Measurements from ENCODE around the gene CDKN2AIP.

DNA sequence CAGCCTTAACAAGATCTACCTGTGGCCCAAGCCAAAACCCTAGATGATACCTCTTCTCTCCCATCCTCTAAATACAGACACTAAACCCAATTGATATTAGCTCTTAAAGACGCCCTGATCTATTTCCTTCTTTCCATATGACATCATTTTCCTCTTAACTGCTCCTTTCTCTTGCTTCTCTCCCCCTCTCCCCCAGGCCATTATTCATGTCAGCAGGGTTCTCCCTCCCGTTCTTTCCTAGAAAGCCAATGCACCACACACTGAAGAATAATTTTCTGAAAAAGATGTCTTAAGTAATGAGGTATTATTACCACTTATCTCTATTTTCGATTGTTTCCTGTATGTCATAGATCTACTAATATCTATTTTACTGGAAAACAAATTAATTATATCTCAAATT lies 50.7 kb downstream of the CDKN2AIP start:
- TF ChIP-seq POLR2A (IDR thresholded peaks at IDR 0.05) = no peak
- TF ChIP-seq, protein P1, sequence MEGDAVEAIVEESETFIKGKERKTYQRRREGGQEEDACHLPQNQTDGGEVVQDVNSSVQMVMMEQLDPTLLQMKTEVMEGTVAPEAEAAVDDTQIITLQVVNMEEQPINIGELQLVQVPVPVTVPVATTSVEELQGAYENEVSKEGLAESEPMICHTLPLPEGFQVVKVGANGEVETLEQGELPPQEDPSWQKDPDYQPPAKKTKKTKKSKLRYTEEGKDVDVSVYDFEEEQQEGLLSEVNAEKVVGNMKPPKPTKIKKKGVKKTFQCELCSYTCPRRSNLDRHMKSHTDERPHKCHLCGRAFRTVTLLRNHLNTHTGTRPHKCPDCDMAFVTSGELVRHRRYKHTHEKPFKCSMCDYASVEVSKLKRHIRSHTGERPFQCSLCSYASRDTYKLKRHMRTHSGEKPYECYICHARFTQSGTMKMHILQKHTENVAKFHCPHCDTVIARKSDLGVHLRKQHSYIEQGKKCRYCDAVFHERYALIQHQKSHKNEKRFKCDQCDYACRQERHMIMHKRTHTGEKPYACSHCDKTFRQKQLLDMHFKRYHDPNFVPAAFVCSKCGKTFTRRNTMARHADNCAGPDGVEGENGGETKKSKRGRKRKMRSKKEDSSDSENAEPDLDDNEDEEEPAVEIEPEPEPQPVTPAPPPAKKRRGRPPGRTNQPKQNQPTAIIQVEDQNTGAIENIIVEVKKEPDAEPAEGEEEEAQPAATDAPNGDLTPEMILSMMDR (IDR thresholded peaks at IDR 0.05) = no peak
